NCI-H460 (cell line): Measurements from ENCODE around the gene VAPA. TPM values are rescaled to one million over a fixed set of nuclear protein-coding genes. Genes with fewer than 3 reads are reported as not detected.
"Not testable (repeated sequence)": the region's sequence is repeated elsewhere in the genome, so short reads cannot be mapped to it uniquely, and the experiment has no call there.

Experiments used
- DNase-seq: peaks from one replicate; pipeline ENCODE4 v3.0.0-alpha.2; 2016; ENCODE audit warnings: low read depth; ENCODE audit errors: extremely low read depth
- total RNA-seq: library from RNA; depleted of rRNA; stranded (reverse); fragments of >200 nt; shearing (Covaris generic); gene quantifications from 2 replicates; pipeline ENCODE4 v1.2.3, GENCODE V29; 2014

The VAPA gene
- total RNA-seq, 1 experiment from 2014 or later: 343 TPM

DNA sequence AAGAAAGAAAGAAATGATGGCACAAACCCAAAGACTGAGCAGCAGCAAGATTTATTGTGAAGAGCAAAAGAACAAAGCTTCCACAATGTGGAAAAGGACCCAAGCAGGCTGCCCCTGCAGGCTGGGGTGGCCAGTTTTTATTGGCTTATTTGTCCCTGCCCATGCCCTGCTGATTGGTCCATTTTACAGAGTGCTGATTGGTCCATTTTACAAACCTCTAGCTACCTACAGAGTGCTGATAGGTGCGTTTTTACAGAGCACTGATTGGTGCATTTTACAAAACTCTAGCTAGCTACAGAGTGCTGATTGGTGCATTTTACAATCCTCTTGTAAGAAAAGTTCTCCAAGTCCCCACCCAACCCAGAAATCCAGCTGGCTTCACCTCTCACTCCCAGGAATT lies 1.5 kb upstream of the VAPA start:
- DNase-seq: not testable (repeated sequence)

DNA sequence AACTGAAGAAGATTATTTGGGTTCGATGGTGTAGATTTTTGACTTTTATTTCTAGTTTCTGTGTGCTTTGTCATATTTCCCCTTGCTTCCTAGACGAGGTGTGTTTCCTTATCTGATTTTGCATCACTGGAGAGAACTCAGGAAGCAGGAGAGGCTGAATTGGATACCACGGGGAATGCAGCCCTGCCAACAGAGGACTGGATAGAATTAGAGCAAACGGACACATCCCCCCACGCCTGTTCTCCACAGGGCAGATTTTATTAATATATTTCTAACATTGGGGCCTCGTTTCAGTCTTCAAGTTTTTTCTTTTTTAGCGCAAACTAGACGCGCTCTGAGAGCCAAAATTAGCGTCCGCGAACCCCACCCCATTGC lies 678 bp upstream of the VAPA start:
- no peak for DNase-seq

DNA sequence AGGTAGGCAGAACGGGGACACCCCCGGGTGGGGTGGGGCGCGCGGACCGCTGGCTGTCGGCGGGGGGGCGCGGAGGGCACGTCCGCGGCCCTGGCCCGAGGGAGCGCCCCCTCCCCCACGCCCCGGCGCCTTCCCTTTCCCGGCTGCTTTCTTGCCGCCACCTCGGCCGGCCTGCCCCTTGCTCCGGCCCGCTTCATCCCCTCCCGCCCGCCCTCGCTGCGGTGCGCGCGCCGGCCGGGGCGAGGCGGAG lies 443 bp downstream of the VAPA start:
- DNase-seq: no peak

DNA sequence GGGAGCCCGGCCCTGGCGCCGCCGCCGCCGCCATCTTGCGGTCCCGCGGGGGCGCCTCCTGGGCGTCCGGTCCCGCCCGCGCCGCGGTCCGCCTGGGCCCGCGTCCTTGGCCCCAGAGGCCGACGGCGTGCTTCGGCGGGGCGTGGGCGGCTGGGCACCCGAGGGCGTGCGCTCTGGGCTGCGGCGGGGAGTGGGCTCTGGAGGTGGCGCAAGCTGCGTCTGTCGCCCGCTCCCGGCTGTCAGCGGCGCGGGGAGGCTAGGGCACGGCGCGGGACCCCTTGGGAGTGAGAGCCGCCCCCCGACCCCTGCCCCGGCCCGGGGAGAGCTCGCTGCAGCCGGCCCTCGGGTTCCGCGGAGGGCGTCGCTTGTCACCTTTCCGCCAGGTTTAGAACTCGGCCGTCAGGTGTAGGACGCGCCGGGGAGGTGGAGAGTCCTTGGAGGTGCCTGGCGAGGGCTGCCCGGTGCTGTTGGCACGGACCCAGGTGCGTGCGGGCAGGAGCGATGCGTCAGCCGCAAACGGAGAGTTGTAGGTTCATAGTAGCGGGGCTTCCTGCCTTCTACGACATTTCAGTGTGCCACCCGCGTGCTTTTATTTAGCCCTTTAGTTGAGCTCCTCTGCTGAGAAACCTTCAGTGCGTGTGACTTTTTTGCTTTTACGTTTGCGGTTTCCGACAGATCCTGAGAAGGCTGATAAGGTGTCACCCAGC lies 921 bp downstream of the VAPA start:
- DNase-seq: peak; percentile 55

DNA sequence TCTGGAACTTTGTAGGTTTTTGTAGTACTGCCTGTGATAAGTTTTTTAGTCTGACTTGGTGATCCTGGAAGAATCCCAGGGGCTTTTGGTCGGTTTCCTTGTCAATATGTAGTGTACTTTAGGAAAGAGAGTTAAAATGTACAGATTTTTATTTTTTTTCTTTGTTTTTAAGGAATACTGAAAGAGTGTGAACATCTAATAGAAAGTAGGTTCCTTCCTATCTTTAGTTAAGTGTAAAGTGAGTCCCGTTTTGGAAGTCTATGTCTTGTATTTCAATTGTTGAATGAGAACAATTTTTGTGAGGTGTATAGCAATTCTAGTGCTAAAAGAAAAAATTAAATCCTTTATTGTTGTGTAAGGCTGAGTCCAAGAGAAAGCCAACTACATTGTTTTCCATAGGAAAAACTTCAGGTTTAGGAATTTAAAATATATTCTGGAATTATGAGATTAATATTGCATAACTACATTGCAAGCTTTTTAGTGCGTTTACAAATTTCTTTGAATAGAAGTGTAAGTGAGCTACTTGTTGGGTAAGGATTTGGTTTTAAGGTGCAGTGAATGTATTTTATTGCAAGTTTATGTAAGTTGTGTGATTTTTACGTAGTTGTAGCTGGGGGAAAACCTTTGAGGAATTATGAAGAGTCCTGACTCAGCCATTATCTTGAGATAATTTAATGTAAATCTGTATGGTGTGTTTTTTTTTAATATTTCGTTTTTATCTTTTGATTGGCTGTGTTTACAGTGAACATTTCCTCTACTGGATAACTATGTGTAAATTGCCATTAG lies 1.7 kb downstream of the VAPA start:
- DNase-seq: no peak

DNA sequence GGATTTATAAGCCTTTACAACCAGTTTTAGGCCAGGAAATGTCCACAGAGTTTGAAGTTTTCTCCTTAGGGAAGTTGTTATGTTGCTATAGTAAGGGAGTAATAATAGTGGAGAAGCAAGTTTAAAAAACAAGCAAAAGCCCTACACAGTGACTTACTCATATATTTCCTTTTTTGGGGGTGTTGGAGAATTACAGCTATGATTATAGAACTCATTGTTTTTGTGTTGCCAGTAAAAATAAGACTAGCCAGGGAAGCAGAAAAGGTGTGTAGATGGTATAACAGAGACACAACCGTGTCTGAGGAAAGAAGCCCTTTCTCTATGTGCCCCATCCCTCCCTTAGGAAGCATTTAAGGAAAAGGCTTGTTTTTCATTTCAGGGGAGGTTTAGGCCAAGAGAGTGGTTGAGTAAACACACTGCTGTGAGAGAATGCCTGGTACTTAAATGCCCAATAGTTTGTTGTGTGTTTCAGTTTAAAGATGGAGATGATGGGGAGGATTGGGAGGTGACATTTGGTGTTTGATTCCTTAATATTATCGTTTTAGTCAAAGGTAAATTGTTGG lies 2.3 kb downstream of the VAPA start:
- no peak for DNase-seq

DNA sequence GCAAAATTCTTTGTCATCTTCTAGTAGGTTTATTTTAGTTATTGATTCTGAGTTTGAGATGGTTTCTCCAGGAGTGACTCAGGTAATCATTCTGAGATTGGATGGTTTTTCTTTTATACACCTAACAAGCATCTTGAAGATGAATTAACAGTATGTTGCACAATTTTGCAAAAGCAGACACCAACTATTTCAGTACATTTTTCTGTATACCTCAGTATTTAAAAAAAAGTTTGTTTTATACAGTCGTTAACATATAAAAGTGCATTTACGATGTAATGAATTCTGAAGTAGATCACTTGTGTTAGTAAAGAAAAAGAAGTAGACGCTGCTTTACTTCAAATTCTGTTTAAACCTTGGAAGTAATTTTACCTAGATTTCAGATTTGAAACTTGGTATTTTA lies 3.0 kb downstream of the VAPA start:
- no peak for DNase-seq

DNA sequence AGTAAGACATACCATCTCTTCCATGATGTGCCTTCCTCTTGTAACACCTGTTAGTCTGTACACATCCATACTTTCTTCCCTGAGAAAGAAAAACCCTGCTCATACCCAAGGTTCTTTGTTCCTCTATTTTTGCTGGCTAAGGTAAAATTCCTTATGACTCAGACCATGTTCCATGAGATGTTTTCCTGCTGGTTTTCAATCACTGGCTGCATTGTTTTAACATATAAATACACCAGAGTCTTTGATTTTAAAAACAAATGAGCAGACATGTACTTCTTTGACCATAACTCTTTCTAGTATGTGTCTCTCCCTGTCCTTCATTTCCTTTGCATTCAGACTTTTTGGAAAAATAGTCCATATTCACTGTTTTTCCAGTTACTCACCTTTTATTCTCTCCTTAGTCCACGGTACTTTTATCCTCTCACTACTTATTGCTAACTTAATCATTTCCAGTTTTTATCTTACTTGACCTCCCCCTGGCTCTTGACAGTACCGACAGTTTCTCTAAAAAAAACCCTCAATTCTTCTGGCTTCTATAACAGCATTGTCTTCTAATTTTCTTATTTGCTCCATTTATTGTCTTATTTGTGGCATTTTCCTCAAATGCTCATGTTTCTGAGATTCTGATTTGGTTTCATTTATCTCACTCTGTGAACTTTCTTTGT lies 4.3 kb downstream of the VAPA start:
- no peak for DNase-seq

DNA sequence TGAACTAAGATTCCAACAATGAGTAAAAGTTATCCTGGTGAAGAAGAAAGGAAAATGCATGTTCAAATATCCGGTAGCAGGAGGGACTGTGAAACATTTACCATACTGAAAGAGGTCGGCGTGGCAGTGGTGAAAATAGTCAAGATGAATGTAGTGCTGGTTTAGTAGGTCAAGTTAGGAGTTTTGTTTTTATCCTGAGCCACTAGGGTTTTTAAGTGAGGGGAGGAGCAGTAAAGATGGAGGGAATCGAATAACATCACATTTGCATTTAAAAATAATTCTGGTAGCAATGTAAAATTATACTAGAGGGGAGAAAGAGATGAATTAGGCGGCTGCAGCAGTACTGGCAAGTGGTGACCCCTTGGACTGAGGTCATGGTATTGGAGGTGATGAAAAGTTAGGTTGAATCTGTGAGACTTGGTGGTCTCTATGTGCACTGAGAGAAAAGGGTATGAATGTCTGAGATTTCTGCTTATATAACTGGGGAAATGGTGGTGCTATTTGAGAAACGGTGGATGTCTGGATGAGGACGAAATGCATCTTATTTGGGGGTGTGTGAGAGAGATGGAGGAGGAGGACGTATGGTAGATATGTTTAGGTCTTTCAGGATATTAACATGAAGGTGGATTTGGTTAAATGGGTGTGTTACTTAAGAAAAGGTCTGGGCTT lies 5.9 kb downstream of the VAPA start:
- DNase-seq: no peak

DNA sequence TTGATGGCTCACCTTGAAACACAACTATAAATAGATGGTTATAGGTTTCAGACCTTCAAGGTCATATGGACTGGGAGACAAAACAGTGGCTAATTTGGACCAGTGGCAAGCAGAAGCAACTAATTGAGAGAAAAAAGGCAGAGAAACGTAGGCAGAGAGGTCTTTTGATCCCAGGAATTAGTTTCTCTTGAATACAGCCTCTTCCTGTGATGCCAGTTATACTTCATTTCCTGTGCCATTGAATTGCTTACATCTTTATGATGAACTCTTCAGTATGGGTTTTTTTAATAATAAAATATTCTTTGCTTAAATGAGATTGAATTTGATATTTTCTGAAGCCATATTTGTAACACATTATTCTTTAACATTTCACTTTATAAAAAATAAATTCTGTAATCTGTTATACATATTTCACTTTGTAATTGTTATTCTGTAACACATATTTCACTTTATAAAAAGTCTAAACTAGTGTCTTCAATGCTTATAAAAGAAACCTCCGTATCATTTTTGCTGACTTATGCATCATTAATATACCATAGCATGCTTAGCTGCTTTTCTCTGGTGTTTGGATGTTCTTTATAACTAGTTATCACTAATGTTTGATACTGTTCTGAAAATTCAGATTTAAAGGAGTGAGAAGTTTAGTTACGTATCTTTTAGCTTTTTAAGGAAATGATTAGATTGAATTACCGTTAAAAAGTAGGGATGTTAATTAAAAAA lies 8.9 kb downstream of the VAPA start:
- DNase-seq: no peak

DNA sequence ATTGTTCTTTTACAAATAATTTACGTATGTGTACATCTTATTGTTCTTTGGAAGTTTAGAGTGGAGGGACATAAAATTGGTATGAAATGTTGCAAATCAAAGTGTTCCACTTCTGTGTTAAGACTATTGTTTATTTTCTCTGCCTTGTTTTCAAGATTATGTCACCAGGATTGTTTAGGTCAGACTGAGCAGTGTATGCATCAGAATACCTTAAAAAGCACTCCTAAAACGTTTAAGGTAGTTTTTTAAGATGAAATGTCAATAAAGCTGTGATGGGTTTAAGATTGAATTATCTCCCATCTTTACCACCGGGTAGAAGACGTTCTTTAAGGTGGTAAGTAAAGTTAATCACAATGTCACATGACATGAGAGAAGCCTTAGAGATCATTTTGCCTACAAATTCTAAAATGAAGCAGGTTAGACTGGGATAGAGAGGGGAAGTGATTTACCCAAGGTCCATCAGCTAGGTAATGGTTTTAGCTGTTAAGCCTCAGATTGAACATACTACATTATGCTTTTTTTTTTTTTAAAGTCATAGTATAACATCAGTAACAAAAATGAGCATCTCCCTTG lies 10.6 kb downstream of the VAPA start:
- no peak for DNase-seq

DNA sequence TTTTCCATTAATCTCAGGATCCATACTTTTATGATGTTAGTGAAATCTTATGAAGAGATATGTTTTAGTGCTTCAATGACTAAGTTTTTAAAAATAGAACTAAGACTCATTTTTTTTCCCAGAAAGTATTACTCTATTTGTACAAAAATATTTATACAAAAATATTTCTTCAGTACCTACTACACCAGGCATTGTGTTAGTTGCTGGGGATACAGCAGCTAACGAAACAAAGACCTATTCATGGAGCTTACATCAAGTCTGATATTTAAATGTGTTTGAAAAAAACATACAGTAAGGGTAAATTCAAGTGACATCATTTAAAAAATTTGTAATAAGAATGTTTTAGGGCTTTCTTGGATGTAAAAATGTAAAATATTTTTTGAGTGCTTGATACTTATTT lies 11.6 kb downstream of the VAPA start:
- no peak for DNase-seq

DNA sequence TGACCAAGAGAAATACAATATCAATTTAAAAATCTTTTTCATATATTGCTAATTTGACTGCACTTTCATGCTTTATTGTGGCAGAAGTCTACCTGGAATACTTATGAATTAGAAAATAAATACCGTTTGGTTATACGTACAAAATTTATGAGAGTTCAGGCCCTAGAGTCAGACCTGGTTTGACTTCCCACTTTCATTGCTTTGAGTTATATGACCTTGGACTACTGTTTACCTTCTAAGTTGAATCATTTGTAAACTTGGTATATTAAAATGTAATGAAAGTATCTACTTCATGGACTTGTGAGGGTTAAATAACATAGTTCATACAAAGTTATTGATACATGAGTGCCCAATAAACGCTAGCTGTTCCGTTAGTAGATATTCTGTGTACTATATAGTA lies 12.0 kb downstream of the VAPA start:
- DNase-seq: no peak

DNA sequence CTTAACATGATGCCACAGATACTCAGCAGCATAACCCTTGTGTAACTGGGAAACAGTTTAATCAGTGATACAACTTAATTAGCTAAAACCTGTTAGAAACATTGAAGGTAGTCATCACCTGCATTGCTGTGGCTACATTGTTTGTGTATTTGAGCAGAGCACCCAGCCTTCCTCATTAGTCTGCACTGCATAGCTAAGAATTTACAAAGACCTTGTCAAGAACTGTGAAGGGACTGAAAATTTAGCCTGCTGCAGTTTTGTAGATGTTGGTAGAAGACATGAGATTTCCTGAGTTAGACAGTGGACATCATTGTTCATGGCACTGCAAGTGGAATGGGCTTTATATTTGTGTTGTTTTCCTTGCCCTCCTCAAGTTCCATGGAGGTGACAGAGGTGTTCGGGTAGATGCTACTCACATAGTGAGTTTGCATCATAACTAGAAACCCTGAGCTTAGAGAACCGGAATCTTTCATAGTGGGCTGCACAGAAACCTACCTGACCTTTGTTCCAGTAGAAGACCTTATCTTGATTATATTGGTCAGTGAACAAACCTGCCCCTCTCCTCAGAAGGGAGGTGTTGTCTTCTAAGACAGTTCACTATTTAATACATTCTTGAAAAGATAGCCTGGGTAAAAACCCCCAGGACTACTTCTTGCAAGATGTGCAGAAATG lies 12.5 kb downstream of the VAPA start:
- DNase-seq: no peak

DNA sequence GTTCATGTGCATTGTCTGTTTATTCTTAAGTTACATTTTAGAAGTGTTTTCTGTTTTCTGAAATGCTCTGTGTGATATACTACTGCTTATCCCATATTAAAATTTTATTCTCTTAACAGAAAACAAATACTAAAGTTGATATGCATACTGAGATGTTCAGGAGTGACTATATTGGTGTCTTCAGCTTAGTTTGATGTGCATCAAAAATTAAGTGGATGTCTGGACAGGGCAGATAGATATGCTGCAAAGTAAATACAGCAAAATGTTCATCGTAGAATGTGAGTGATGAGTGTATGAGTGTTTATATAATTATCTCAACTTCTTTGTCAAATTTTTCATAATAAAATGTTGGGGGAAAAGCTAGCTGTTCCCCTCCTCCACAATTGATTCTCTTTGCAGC lies 13.2 kb downstream of the VAPA start:
- no peak for DNase-seq

DNA sequence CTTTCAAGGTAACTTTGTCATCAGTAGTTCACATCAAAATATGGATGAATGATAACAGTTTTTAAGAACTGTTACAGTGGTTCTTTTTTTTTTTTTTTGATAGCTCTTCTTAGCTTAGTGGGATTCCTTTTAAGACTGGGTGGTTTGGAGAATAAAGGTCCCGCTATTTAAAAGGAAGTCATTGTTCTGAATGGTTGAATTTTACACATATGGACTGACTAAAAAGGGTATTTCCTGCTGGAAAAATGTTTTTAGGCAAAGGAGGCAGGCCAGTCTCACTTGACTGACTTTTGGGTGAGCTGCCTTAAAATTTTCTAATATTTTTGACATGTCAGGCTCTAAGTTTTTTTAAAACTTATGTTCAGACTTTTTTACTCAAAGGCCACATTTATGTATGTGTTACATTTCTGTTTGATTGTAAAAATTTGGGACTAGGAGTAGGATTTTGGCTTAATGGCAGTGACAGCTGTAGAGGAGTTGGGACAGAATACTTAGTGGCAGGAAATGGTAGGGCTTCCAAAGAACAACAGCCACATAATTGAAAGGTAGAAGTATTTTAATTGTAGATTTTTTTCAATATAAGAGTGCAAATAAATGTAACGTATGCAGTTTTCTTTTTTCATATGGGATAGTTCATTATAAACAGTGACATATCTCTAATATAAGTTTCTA lies 13.7 kb downstream of the VAPA start:
- DNase-seq: no peak

DNA sequence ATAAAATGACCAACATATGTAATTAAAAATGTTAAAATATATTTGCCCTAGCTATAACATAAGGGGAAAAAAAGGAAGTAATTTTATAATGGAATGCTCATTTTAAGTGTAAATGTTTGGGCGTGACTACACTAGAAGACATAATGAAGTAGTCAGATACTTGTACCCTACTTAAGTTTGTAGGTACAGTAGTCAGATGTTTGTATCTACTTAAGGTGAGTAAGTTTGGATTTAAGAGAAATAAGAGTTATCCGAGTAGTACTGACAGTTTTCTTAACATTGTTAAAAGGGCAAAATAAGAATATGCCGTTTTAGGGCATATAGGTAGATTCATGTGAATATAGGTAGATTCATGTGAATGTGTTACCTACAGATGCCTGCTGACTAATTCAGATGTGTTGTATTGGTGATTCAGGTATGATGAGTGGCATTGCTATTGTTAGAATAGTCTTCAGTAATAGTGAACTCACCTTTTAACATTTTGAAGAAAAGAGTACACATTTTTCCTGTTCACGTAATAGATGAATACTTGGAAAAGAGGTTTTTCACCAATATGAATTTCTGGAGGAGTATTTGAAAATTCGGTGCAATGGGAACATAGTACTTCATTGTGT lies 14.9 kb downstream of the VAPA start:
- DNase-seq: no peak

DNA sequence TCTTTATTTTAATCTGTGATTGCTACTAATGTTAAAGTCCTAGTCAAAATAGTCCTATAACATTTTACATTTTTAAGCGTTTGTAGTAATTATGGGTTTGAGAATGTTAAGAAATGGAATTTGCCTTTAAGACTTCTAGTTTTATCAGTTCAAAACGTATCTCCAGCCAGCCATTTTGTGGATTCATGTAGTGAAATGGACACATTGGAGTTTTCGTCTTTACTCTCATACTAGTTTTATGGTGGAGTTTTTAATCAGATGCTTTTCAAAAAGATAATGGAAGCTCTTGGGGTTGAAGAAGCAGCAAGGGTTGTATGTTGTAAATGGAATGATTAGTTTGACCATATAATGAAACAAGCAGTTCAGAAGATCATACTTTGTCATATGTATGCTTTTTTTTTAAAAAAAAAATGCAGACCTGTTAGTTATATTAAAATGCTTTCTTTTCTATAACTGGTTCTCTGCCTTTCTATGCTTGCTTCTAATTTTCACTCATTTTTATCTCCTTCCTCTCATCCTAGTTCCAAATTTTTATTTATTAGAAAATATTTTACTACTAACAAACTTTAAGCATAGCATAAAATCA lies 16.6 kb downstream of the VAPA start:
- DNase-seq: no peak
